Coronary artery (tissue), 2 donors: ENCODE measurements around the gene IRS1.

Source experiments
- DNase-seq: peaks from one replicate; pipeline ENCODE4 v3.0.0-alpha.2; 2017; ENCODE audit warnings: low spot score
- H3K27ac ChIP-seq, 2 donors: fragments of 200-600 bp; sonication (generic); one replicate each; pipeline ENCODE4 v1.5.1; 2016 to 2019
- H3K4me3 ChIP-seq: fragments of 200-600 bp; sonication (generic); 2 replicates; pipeline ENCODE4 v1.5.1; 2016; ENCODE audit warnings: mild to moderate bottlenecking, moderate library complexity
- CTCF ChIP-seq: fragments of 200-600 bp; sonication (generic); IDR thresholded peaks from one replicate; pipeline ENCODE4 v1.5.1; 2019; ENCODE audit warnings: antibody characterized with exemption

Gene IRS1

GRCh38 chr2:226705133-226705886 lies 94.3 kb downstream of the IRS1 start:
- no peak for DNase-seq
- TF ChIP-seq CTCF: no peak
- Histone ChIP-seq H3K27ac (no peak overlapping the region), H3K4me3 (no peak overlapping the region)

- no peak for DNase-seq
- no peak for TF ChIP-seq CTCF
- Histone ChIP-seq H3K4me3 (no peak overlapping the region), H3K27ac (no peak overlapping the region)
These were observed 96.1 kb downstream of the IRS1 start for GRCh38 chr2:226703514-226703913.

- DNase-seq: no peak
- TF ChIP-seq CTCF: no peak
- Histone ChIP-seq H3K27ac (no peak overlapping the region), H3K4me3 (no peak overlapping the region)
These were observed 97.2 kb downstream of the IRS1 start for GRCh38 chr2:226702376-226702775.

GRCh38 chr2:226701052-226701451 lies 98.6 kb downstream of the IRS1 start:
- no peak for DNase-seq
- no peak for TF ChIP-seq CTCF
- Histone ChIP-seq H3K27ac (no peak overlapping the region), H3K4me3 (no peak overlapping the region)

- Histone ChIP-seq H3K4me3 (no peak overlapping the region), H3K27ac (no peak overlapping the region)
- DNase-seq: no peak
- TF ChIP-seq CTCF: no peak
These were observed 100.3 kb downstream of the IRS1 start for GRCh38 chr2:226699321-226699720.

GRCh38 chr2:226698671-226699070 lies 100.9 kb downstream of the IRS1 start:
- no peak overlapping the region for H3K27ac ChIP-seq
- TF ChIP-seq CTCF: no peak

GRCh38 chr2:226694586-226695284 lies 104.9 kb downstream of the IRS1 start:
- H3K4me3 ChIP-seq: no peak overlapping the region
- no peak for TF ChIP-seq CTCF
- no peak for DNase-seq
- H3K27ac ChIP-seq: no peak overlapping the region

More at GRCh38 chr2:226698671-226699070, 100.9 kb downstream of the IRS1 start:
- DNase-seq: no peak
- H3K4me3 ChIP-seq: no peak overlapping the region
